Brain microvascular endothelial cell (primary cell): ENCODE data around the gene SLC1A4.
A peak's percentile ranks its signal among the peaks of the same experiment; 100 is the strongest.

ENCODE experiments used
- DNase-seq: peaks from one replicate; pipeline ENCODE4 v3.0.0-alpha.2; 2020
- H3K27ac ChIP-seq: fragments of 250-450 bp; sonication (Bioruptor Pico); 2 replicates; pipeline ENCODE4 v1.5.1; 2020; ENCODE audit warnings: mild to moderate bottlenecking, moderate library complexity
- H3K27me3 ChIP-seq: fragments of 250-450 bp; sonication (Bioruptor Pico); replicated peaks from 2 replicates; pipeline ENCODE4 v1.5.1; 2020; ENCODE audit warnings: mild to moderate bottlenecking
- H3K36me3 ChIP-seq: fragments of 250-450 bp; sonication (Bioruptor Pico); replicated peaks from 2 replicates; pipeline ENCODE4 v1.5.1; 2020; ENCODE audit warnings: mild to moderate bottlenecking
- H3K4me3 ChIP-seq: 2 replicates; pipeline ENCODE4 v1.5.1; 2011; ENCODE audit warnings: low read depth, mild to moderate bottlenecking, control low read depth, low read length, moderate library complexity
- in situ Hi-C: cut with HindIII; loops from 2 replicates; pipeline ENCODE4 v1.10.0; 2017; ENCODE audit warnings: low sequenced_read_pairs, low pct_ligation_motif_present
- TF ChIP-seq, protein P1 (sequence below): IDR thresholded peaks from 2 replicates; pipeline ENCODE4 v1.5.1; 2011; ENCODE audit warnings: low read depth, mild to moderate bottlenecking, moderate library complexity, low read length, control low read depth, inconsistent platforms; ENCODE audit errors: missing control alignments

Gene SLC1A4

DNA sequence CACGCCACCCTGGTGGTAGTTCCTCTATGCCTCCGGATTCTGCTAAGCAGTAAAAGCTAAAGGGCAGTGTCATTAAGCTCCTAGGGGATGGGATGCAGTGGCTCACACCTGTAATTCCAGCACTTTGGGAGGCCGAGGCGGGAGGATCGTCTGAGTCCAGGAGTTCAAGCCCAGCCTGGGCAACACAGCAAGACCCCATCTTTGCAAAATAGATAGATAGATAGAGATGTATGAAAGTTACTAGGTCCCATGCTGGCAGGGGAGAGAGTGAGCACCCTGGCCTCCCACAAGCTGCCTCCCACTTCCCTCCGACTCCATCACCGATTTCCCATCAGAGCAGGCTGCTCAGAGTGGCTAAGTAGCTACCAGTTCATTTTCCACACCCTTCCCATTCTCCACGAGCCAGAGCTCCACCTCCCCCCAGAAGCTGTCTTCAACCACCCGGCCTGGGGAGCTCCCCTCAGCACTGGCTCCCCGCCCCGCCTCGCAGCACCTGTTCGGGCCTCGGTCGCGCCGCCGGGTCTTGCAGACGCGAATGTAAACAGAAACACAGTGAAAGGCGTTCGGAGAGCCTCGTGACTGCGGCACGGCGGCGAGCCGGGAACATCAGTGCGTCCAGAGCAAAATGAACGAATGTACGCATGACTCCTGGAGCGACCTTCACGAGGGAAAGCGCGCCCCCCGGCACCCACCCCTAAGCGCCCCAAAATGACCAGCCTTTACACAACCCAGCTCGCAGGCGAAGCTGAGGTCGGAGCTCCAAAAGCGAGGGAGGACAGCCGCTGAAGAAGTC lies 66.4 kb downstream of the SLC1A4 start:
- no peak for DNase-seq
- Histone ChIP-seq H3K4me3 (peak overlapping the region; percentile 76), H3K36me3 (no peaks in the 10 kb centered on the region), H3K27ac (no peak overlapping the region), H3K27me3 (no peaks in the 10 kb centered on the region)
- in situ Hi-C loops, result no loop called here
- TF ChIP-seq, protein P1, sequence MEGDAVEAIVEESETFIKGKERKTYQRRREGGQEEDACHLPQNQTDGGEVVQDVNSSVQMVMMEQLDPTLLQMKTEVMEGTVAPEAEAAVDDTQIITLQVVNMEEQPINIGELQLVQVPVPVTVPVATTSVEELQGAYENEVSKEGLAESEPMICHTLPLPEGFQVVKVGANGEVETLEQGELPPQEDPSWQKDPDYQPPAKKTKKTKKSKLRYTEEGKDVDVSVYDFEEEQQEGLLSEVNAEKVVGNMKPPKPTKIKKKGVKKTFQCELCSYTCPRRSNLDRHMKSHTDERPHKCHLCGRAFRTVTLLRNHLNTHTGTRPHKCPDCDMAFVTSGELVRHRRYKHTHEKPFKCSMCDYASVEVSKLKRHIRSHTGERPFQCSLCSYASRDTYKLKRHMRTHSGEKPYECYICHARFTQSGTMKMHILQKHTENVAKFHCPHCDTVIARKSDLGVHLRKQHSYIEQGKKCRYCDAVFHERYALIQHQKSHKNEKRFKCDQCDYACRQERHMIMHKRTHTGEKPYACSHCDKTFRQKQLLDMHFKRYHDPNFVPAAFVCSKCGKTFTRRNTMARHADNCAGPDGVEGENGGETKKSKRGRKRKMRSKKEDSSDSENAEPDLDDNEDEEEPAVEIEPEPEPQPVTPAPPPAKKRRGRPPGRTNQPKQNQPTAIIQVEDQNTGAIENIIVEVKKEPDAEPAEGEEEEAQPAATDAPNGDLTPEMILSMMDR, result no peak

DNA sequence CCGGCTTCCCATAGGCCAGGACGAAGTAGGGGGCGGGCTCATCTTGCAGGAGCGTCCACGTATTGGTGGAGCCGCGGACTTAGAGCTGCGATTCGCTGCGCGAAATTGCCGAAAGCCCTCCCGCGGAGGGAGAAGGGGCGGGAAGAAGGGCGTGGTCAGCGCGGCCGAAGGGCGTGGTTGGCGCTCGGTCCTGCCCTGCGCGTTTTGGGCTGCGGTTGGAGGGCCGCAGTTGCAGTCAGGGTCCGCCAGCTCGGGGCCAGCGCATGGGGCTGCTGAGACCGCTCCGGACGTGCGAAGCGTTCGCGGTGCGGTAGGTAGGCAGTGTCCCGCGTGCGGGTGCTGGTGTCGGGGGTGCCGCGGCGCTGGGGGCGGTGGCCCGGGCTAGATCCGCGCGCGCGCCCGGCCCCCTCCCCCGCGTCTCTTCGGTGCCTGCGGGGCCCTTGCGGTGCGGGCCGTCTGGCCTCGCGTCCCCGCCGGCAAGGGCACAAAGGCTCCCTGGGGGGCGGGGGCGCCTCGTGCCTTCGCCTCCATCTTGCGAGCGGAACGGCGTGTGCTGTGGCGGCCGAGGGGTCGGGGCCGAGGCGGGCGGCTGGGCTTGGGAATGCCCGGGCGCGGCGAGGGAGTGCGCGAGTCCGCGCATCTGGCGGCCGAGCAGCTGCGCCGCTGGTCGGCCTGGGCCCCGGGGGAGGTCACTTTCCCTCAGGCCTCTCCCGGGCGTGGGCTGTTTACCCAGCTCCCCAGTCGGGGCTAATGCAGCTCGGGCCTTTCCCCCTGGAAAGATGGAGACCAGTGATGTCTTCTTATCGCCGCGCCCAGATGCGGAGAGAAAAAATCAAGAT lies 67.2 kb downstream of the SLC1A4 start, which contains the start of gene CEP68:
TSS of gene CEP68 (plus strand) at position 202 of the 839 bp plus-strand sequence. CDS start 13,029 bp downstream, outside the sequence.
- in situ Hi-C loops, result no loop called here
- DNase-seq, result peak; percentile 96
- TF ChIP-seq, protein P1, result no peak
- Histone ChIP-seq H3K4me3 (peak within 1 kb of the TSS; percentile 76), H3K27ac (peak within 1 kb of the TSS; percentile 26), H3K27me3 (no peaks in the 10 kb centered on the region), H3K36me3 (no peaks in the 10 kb centered on the region)

DNA sequence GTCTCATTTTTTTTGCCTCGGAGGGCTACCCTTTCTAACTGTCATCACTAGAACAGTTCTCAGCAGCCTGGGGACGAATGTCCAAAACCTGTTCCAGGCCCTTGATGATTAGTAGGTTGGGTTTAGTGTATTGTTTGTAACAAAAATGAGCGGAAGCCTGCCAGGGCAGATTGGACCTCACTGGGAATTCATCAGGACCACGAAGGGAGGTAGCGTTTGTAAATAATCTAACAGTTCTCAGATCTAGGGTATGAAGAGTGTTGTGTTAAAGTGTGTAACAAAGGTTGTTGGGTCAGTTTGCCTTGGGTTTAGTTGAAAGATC lies 67.8 kb downstream of the SLC1A4 start:
- DNase-seq, result no peak
- no peaks in the 10 kb centered on the region for H3K36me3 ChIP-seq
- peak overlapping the region; percentile 76 for H3K4me3 ChIP-seq
- in situ Hi-C loops, result no loop called here
- no peaks in the 10 kb centered on the region for H3K27me3 ChIP-seq
- no peak overlapping the region for H3K27ac ChIP-seq
- TF ChIP-seq, protein P1, result no peak

DNA sequence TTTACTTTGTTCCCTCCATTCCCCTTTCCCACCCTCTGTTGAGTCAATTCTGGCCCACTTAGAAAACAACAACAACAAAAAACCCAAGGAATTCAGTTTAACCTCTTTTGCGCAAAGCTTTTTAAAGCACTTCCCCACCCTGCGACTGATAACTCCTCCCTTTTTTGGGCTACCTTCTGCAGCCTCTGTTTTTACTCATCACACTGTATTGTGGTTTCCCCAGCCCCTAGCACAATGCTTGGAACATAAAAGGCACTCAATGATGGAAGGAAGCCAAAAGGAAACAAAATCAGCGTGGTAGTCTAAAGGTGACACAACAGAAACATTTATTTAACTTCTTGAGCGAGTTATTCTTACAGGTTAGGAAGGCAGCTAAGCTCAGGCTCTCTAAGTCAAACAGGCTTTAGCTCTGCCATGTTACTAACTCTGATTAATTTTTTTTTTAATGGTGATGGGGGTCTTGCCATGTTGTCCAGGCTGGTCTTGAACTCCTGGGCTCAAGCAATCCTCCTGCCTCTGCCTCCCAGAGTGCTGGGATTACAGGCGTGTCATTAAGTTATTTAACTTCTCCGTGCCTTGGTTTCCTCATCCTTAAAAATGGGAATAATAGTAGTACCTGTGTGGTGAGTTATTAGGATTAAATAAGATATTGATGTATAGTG lies 68.3 kb downstream of the SLC1A4 start:
- H3K36me3 ChIP-seq, result no peaks in the 10 kb centered on the region
- DNase-seq, result no peak
- peak overlapping the region; percentile 76 for H3K4me3 ChIP-seq
- TF ChIP-seq, protein P1, result no peak
- H3K27me3 ChIP-seq, result no peaks in the 10 kb centered on the region
- in situ Hi-C loops, result no loop called here
- no peak overlapping the region for H3K27ac ChIP-seq

DNA sequence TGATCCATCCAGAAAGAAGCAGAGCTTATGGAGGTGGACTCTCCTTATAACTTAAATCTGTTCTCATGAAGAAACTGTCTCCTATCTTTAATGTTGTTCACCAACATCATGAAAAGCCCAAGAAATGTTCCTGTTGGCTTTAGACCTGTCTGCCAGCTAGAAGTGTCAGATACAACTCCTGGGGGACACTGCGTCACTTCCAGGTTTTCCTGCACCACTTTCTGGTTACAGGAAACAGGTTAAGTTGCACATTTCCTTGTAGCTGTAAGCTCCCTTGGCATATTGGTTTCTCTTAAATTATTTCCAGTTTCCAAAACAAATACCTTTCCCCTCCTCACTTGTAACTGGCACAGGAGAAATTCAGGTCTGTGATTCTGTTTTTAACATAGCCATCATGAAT lies 69.9 kb downstream of the SLC1A4 start:
- TF ChIP-seq, protein P1, result no peak
- no peak for DNase-seq
- H3K27me3 ChIP-seq, result no peaks in the 10 kb centered on the region
- in situ Hi-C loops, result no loop called here
- H3K4me3 ChIP-seq, result no peak overlapping the region
- H3K36me3 ChIP-seq, result no peaks in the 10 kb centered on the region
- H3K27ac ChIP-seq, result no peak overlapping the region
